Ishikawa (cell line): ENCODE results near the gene TBATA.

Experiments
- EP300 ChIP-seq: IDR thresholded peaks from 2 replicates; pipeline ENCODE4 v1.6.1; 2012; ENCODE audit warnings: borderline replicate concordance
- REST ChIP-seq: IDR thresholded peaks from 2 replicates; pipeline ENCODE4 v1.6.1; 2012; ENCODE audit warnings: low read depth, mild to moderate bottlenecking
- TAF1 ChIP-seq: IDR thresholded peaks from 2 replicates; pipeline ENCODE4 v1.6.1; 2012; ENCODE audit warnings: low read depth, mild to moderate bottlenecking
- TCF12 ChIP-seq: IDR thresholded peaks from 2 replicates; pipeline ENCODE4 v1.6.1; 2012; ENCODE audit warnings: low read depth
- USF1 ChIP-seq: IDR thresholded peaks from 2 replicates; pipeline ENCODE4 v1.6.1; 2012

- TF ChIP-seq TCF12 (no peak), REST (no peak), TAF1 (no peak), EP300 (no peak), USF1 (no peak)
Observed at GRCh38 chr10:70728328-70728727, 56.8 kb downstream of the TBATA start.
